Measurements from ENCODE around the gene UBAP1L. TPM values are rescaled to one million over a fixed set of nuclear protein-coding genes. Genes with fewer than 3 reads are reported as not detected.

Gene UBAP1L
- total and polyA plus RNA-seq, 2 of the 4 experiments (the other 2 are of a cell fraction) = 0.36 to 1.1 TPM

GRCh38 chr15:65088643-65089021 lies 26.4 kb downstream of the UBAP1L start:
- no peak for DNase-seq
- Histone ChIP-seq H4K5ac (ENCODE audit: low read depth, low read length) (peak overlapping the region; percentile 0; the same call in 1 of the 2 replicates), H3K4me2 (ENCODE audit: low read depth, low read length) (no peak overlapping the region), H2AK9ac (replicated peaks; ENCODE audit: low read depth, low read length, poor library complexity) (no peak overlapping the region), H3K14ac (replicated peaks; ENCODE audit: low read depth, low read length) (no peak overlapping the region), H3K4ac (ENCODE audit: low read depth, low read length) (peak overlapping the region; percentile 4; the same call in 1 of the 2 replicates), H4K20me1 (ENCODE audit: insufficient read depth, low read length) (no peaks in the 10 kb centered on the region), H3K79me1 (ENCODE audit: low read depth in 1 of 2, low read length in 2 of 2) (no peaks in the 10 kb centered on the region), H3K4me3 (ENCODE audit: insufficient read depth, low read depth, low read length) (no peak overlapping the region), H4K8ac (ENCODE audit: low read depth in 2 of 2, low read length in 2 of 2) (no peak overlapping the region; a peak in 1 of 4 replicates), H2BK5ac (ENCODE audit: low read depth, low read length, poor library complexity, severe bottlenecking) (no peak overlapping the region), H3K56ac (ENCODE audit: extremely low read depth, insufficient read depth, low read length) (no peak overlapping the region), H3K27ac (ENCODE audit: insufficient read depth, low read length) (no peak overlapping the region; the same call in 1 of the 2 replicates), H3K18ac (ENCODE audit: low read depth, low read length) (peak overlapping the region; percentile 32; the same call in 1 of the 2 replicates), H2BK20ac (ENCODE audit: low read depth, low read length) (no peak overlapping the region; the same call in 1 of the 2 replicates), H3K23ac (ENCODE audit: low read depth, low read length) (no peak overlapping the region), H3K9me1 (ENCODE audit: insufficient read depth, low read length) (no peaks in the 10 kb centered on the region), H3K9ac (ENCODE audit: low read depth, low read length) (no peak overlapping the region), H3K36me3 (ENCODE audit: control insufficient read depth, insufficient read depth, low read length) (no peaks in the 10 kb centered on the region), H4K91ac (ENCODE audit: insufficient read depth, low read depth, low read length) (no peak overlapping the region), H2BK15ac (ENCODE audit: low read depth, low read length) (no peak overlapping the region), H2BK120ac (ENCODE audit: low read depth, low read length) (peak overlapping the region; percentile 2; the same call in 1 of the 2 replicates), H3K4me1 (ENCODE audit: control insufficient read depth, insufficient read depth, low read length) (peaks cover 30% of the 10 kb centered on the region), H3K9me3 (ENCODE audit: control insufficient read depth, insufficient read depth, low read length) (no peaks in the 10 kb centered on the region), H2AFZ (replicated peaks; ENCODE audit: low read length, poor library complexity) (no peak overlapping the region), H3K27me3 (ENCODE audit: control insufficient read depth, insufficient read depth, low read length) (peaks cover 26% of the 10 kb centered on the region), H2AK5ac (ENCODE audit: low read depth, low read length) (peak overlapping the region; percentile 71; the same call in 1 of the 2 replicates)
- no CpG with 5 or more reads among the region's 6 CpGs for WGBS, 2 experiments (ENCODE audit: extremely low coverage in 2 of 2, insufficient read length in 1 of 2)
- no peak for ATAC-seq (ENCODE audit: low read depth)
- dilution Hi-C loops (cut with HindIII; ENCODE audit: low sequenced_read_pairs, unreplicated experiment) (no loop called here), intact Hi-C loops (cut with micrococcal nuclease) (no loop called here), in situ Hi-C loops (cut with MboI; ENCODE audit: low sequenced_read_pairs) (loop anchor here (5.0 to 10.0 kb wide), 2 partner anchors 36 to 54 kb away; no protein-coding TSS in a partner anchor)
- CTCF ChIA-PET = interaction anchor here (1.9 kb wide), 1 partner anchor 13 kb away, joined by 9 read pairs; no protein-coding TSS in a partner anchor
- TF ChIP-seq SMC3 (IDR thresholded peaks at IDR 0.05; ENCODE audit: low read depth, low read length) (no peak), NFE2L2 (IDR thresholded peaks at IDR 0.05; ENCODE audit: low read depth, low read length) (no peak), CHD1 (IDR thresholded peaks at IDR 0.05; ENCODE audit: low read depth, low read length) (no peak), MAFK (IDR thresholded peaks at IDR 0.05; ENCODE audit: low read depth, low read length) (no peak), MAZ (IDR thresholded peaks at IDR 0.05; ENCODE audit: borderline replicate concordance, low read depth, low read length) (no peak), ELK1 (IDR thresholded peaks at IDR 0.05; ENCODE audit: borderline replicate concordance, low read depth, low read length) (no peak), MXI1 (IDR thresholded peaks at IDR 0.05; ENCODE audit: borderline replicate concordance, low read depth, low read length) (no peak), POLR2A (IDR thresholded peaks at IDR 0.05; ENCODE audit: low read depth, low read length) (no peak), BHLHE40 (IDR thresholded peaks at IDR 0.05; ENCODE audit: low read depth, low read length) (no peak), CEBPB (IDR thresholded peaks at IDR 0.05; ENCODE audit: low read depth, low read length) (no peak), RCOR1 (IDR thresholded peaks at IDR 0.05; ENCODE audit: insufficient replicate concordance, low read length) (no peak)
- TF ChIP-seq, protein P1, sequence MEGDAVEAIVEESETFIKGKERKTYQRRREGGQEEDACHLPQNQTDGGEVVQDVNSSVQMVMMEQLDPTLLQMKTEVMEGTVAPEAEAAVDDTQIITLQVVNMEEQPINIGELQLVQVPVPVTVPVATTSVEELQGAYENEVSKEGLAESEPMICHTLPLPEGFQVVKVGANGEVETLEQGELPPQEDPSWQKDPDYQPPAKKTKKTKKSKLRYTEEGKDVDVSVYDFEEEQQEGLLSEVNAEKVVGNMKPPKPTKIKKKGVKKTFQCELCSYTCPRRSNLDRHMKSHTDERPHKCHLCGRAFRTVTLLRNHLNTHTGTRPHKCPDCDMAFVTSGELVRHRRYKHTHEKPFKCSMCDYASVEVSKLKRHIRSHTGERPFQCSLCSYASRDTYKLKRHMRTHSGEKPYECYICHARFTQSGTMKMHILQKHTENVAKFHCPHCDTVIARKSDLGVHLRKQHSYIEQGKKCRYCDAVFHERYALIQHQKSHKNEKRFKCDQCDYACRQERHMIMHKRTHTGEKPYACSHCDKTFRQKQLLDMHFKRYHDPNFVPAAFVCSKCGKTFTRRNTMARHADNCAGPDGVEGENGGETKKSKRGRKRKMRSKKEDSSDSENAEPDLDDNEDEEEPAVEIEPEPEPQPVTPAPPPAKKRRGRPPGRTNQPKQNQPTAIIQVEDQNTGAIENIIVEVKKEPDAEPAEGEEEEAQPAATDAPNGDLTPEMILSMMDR (conservative IDR thresholded peaks at IDR 0.05; ENCODE audit: low read depth, low read length) = no peak
- TF ChIP-seq, protein P2, sequence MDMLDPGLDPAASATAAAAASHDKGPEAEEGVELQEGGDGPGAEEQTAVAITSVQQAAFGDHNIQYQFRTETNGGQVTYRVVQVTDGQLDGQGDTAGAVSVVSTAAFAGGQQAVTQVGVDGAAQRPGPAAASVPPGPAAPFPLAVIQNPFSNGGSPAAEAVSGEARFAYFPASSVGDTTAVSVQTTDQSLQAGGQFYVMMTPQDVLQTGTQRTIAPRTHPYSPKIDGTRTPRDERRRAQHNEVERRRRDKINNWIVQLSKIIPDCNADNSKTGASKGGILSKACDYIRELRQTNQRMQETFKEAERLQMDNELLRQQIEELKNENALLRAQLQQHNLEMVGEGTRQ (IDR thresholded peaks at IDR 0.05; ENCODE audit: low read depth, low read length) = no peak
- POLR2A ChIA-PET (ENCODE audit: unreplicated experiment) = no interaction called here
- BruUV-seq (replicated peaks) = no TSS peak
